SU-DHL-6 (cell line): Measurements from ENCODE around the gene KCNH1.

ENCODE experiments used
- H2AFZ ChIP-seq: fragments of 200-600 bp; sonication (generic); 2 replicates; pipeline ENCODE4 v1.6.1; 2014; ENCODE audit warnings: low read depth, mild to moderate bottlenecking, moderate library complexity, mixed read lengths, antibody characterized with exemption, low read length; ENCODE audit not compliant: severe bottlenecking
- H3F3A ChIP-seq: fragments of 200-600 bp; shearing (Covaris generic); 2 replicates; pipeline ENCODE4 v1.6.0; 2016; ENCODE audit warnings: antibody characterized with exemption, mild to moderate bottlenecking; ENCODE audit not compliant: insufficient read depth
- H3K27ac ChIP-seq: fragments of 200-600 bp; sonication (generic); 2 replicates; pipeline ENCODE4 v1.5.1; 2016; ENCODE audit warnings: low read depth, mild to moderate bottlenecking, low read length, moderate library complexity, mixed read lengths
- H3K27me3 ChIP-seq: fragments of 200-600 bp; sonication (generic), shearing (Covaris generic); 2 replicates; pipeline ENCODE4 v1.6.0; 2014; ENCODE audit warnings: mild to moderate bottlenecking, low read length
- H3K36me3 ChIP-seq: fragments of 200-600 bp; sonication (generic); 2 replicates; pipeline ENCODE4 v1.6.1; 2014; ENCODE audit warnings: mild to moderate bottlenecking, low read length, mixed read lengths
- H3K4me2 ChIP-seq: fragments of 300-600, 200-600 bp; shearing (Covaris generic), sonication (generic); 2 replicates; pipeline ENCODE4 v1.6.0; 2014; ENCODE audit warnings: low read length, low read depth, mild to moderate bottlenecking; ENCODE audit not compliant: poor library complexity, severe bottlenecking
- H3K4me3 ChIP-seq: fragments of 200-600 bp; sonication (generic); 2 replicates; pipeline ENCODE4 v1.5.1; 2014; ENCODE audit warnings: antibody characterized with exemption, low read length, mild to moderate bottlenecking, mixed read lengths; ENCODE audit not compliant: insufficient read depth, poor library complexity, severe bottlenecking
- H3K79me2 ChIP-seq: fragments of 200-600 bp; sonication (generic); 2 replicates; pipeline ENCODE4 v1.6.1; 2014; ENCODE audit warnings: mild to moderate bottlenecking, low read length, moderate library complexity; ENCODE audit not compliant: insufficient read depth
- H3K9ac ChIP-seq: fragments of 200-600 bp; sonication (generic); 2 replicates; pipeline ENCODE4 v1.7.0; 2014; ENCODE audit warnings: mild to moderate bottlenecking, low read length
- H3K9me2 ChIP-seq: fragments of 200-600 bp; sonication (generic); replicated peaks from 2 replicates; pipeline ENCODE4 v1.6.1; 2014; ENCODE audit warnings: low read length; ENCODE audit not compliant: insufficient read depth
- H3K9me3 ChIP-seq: fragments of 200-600 bp; sonication (generic); 2 replicates; pipeline ENCODE4 v1.6.1; 2014; ENCODE audit warnings: low read length, mixed read lengths; ENCODE audit not compliant: insufficient read depth
- H4K20me1 ChIP-seq: fragments of 200-600 bp; sonication (generic); 2 replicates; pipeline ENCODE4 v1.6.1; 2014; ENCODE audit warnings: low read depth, mild to moderate bottlenecking, antibody characterized with exemption, low read length, moderate library complexity, mixed read lengths
- EZH2phosphoT487 ChIP-seq: fragments of 200-600 bp; sonication (generic), shearing (Covaris generic); conservative IDR thresholded peaks from 2 replicates; pipeline ENCODE4 v1.6.1; 2018; ENCODE audit warnings: mild to moderate bottlenecking, antibody characterized with exemption, low read length, moderate library complexity, mixed read lengths
- TF ChIP-seq, protein P1 (sequence below): fragments of 200-600 bp; sonication (generic); IDR thresholded peaks from one replicate; pipeline ENCODE4 v1.5.1; 2017; ENCODE audit warnings: antibody characterized with exemption, mild to moderate bottlenecking, low read length, moderate library complexity; ENCODE audit not compliant: insufficient read depth, poor library complexity, severe bottlenecking

The KCNH1 gene

DNA sequence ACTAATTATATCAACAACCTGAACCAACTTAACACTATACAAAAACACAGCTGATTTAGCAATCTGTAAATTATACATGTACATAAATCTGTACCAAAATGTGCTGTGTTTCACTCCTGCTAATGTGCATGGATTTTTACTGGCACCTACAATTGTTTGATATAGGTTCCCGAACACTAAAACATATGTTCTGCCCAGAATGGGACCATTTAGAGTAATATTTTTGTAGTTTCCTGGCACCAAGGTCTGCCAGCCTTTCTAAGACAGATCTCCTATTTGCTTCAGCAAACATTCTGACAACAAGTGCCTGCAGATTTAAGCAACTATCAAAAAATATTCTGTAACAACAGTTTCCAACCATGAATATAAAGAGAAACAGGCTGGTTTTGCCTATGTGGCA is 4.2 kb downstream of the KCNH1 start:
- no peaks in the 10 kb centered on the region for H3K79me2 ChIP-seq
- H3K4me3 ChIP-seq: no peak overlapping the region

DNA sequence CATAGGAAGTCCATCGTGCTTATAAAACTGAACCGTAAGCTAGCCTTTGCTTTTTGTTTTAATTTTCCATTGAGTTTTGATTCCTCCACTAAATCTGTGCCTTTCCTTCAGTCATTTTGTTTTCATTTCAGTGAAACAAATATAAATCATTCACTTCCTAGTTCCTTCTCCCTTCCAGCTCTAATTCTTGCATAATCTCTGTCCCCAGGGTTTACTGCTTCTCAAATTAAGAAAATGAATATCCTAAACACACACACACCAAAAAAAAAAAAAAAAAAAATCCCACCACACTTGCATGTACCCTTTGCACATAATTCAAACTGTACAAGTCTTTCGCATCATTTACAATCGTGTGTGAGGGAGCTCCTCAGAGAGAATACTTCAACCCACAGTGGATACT is 6.8 kb downstream of the KCNH1 start:
- Histone ChIP-seq H3K9me2 (no peaks in the 10 kb centered on the region), H3K9ac (no peak overlapping the region), H3K4me3 (no peak overlapping the region), H3K79me2 (no peaks in the 10 kb centered on the region), H3K27ac (no peak overlapping the region), H3K9me3 (no peaks in the 10 kb centered on the region), H3K36me3 (no peaks in the 10 kb centered on the region), H3F3A (no peaks in the 10 kb centered on the region), H4K20me1 (no peaks in the 10 kb centered on the region), H3K27me3 (peaks cover 5% of the 10 kb centered on the region), H3K4me2 (no peak overlapping the region), H2AFZ (no peak overlapping the region)
- TF ChIP-seq, protein P1, sequence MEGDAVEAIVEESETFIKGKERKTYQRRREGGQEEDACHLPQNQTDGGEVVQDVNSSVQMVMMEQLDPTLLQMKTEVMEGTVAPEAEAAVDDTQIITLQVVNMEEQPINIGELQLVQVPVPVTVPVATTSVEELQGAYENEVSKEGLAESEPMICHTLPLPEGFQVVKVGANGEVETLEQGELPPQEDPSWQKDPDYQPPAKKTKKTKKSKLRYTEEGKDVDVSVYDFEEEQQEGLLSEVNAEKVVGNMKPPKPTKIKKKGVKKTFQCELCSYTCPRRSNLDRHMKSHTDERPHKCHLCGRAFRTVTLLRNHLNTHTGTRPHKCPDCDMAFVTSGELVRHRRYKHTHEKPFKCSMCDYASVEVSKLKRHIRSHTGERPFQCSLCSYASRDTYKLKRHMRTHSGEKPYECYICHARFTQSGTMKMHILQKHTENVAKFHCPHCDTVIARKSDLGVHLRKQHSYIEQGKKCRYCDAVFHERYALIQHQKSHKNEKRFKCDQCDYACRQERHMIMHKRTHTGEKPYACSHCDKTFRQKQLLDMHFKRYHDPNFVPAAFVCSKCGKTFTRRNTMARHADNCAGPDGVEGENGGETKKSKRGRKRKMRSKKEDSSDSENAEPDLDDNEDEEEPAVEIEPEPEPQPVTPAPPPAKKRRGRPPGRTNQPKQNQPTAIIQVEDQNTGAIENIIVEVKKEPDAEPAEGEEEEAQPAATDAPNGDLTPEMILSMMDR: no peak
- TF ChIP-seq EZH2phosphoT487: no peak

More for the DNA sequence above, 4.2 kb downstream of the KCNH1 start:
- Histone ChIP-seq H3K27me3 (peaks cover 5% of the 10 kb centered on the region), H4K20me1 (no peaks in the 10 kb centered on the region), H3K9me3 (no peaks in the 10 kb centered on the region), H3K9ac (no peak overlapping the region), H3K4me2 (no peak overlapping the region), H2AFZ (no peak overlapping the region), H3F3A (no peaks in the 10 kb centered on the region), H3K36me3 (no peaks in the 10 kb centered on the region), H3K9me2 (no peaks in the 10 kb centered on the region), H3K27ac (no peak overlapping the region)
- TF ChIP-seq, protein P1: no peak
- TF ChIP-seq EZH2phosphoT487: no peak

DNA sequence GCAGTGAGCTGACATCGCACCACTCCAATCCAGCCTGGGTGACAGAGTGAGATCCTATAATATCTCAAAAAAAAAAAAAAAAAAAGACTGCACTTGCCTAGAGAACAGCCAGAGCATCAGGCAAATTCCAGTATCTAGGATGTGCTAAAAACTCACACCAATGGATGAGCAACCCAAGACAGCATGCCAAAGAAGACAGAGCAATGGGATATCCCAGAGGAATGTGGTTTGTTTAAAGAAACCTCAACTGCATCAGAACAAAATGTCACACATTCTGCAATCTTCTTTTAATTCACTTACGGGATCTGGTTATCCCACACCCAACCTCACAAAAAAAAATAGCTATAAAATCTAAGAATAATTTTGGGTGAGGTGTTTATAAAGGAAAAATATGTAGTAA is 7.3 kb downstream of the KCNH1 start:
- Histone ChIP-seq H3K9me2 (no peaks in the 10 kb centered on the region), H3F3A (no peaks in the 10 kb centered on the region), H3K27ac (no peak overlapping the region), H3K79me2 (no peaks in the 10 kb centered on the region), H2AFZ (no peak overlapping the region), H3K4me3 (no peak overlapping the region), H3K9ac (no peak overlapping the region), H3K4me2 (no peak overlapping the region), H3K27me3 (peaks cover 5% of the 10 kb centered on the region), H3K9me3 (no peaks in the 10 kb centered on the region), H3K36me3 (no peaks in the 10 kb centered on the region), H4K20me1 (no peaks in the 10 kb centered on the region)
- TF ChIP-seq EZH2phosphoT487: no peak
- TF ChIP-seq, protein P1: no peak
